GM19467 (cell line): ENCODE measurements around the gene PRM1.
"Not testable (repeated sequence)": the region's sequence is repeated elsewhere in the genome, so short reads cannot be mapped to it uniquely, and the experiment has no call there.

Experiments used
- ATAC-seq: cut with Tn5 transposase; IDR thresholded peaks from one replicate; pipeline ENCODE4 v1.9.1; 2021; ENCODE audit warnings: mild to moderate bottlenecking, moderate library complexity; ENCODE audit not compliant: unreplicated experiment

PRM1 gene

GRCh38 chr16:11298143-11298900 lies 17.2 kb upstream of the PRM1 start:
- ATAC-seq = no peak

- ATAC-seq = peak; percentile 81
Observed at GRCh38 chr16:11297492-11298142, 16.5 kb upstream of the PRM1 start.

GRCh38 chr16:11296706-11297491 lies 15.8 kb upstream of the PRM1 start:
- peak; percentile 20 for ATAC-seq

- ATAC-seq = no peak
Observed at GRCh38 chr16:11296351-11296705, 15.2 kb upstream of the PRM1 start.

GRCh38 chr16:11295672-11296071 lies 14.5 kb upstream of the PRM1 start:
- no peak for ATAC-seq

GRCh38 chr16:11292076-11292748 lies 11.1 kb upstream of the PRM1 start:
- no peak for ATAC-seq

- ATAC-seq = no peak
Observed at GRCh38 chr16:11291091-11291703, 10.1 kb upstream of the PRM1 start.

- no peak for ATAC-seq
Observed at GRCh38 chr16:11290102-11290893, 9.2 kb upstream of the PRM1 start.

GRCh38 chr16:11289696-11290095 lies 8.6 kb upstream of the PRM1 start:
- not testable (repeated sequence) for ATAC-seq

- no peak for ATAC-seq
Observed at GRCh38 chr16:11289202-11289601, 8.1 kb upstream of the PRM1 start.

GRCh38 chr16:11285842-11286241 lies 4.7 kb upstream of the PRM1 start:
- ATAC-seq = no peak

GRCh38 chr16:11283820-11284248 lies 2.7 kb upstream of the PRM1 start:
- ATAC-seq = no peak

- ATAC-seq = no peak
Observed at GRCh38 chr16:11278681-11279628, 2.2 kb downstream of the PRM1 start.

- no peak for ATAC-seq
Observed at GRCh38 chr16:11277607-11278337, 3.4 kb downstream of the PRM1 start.

- no peak for ATAC-seq
Observed at GRCh38 chr16:11276896-11277593, 4.1 kb downstream of the PRM1 start.

- ATAC-seq = no peak
Observed at GRCh38 chr16:11276143-11276895, 4.8 kb downstream of the PRM1 start, which contains the start of gene PRM2. PRM2 (minus strand) TSS chr16:11276480; CDS start chr16:11276370, 110 bp downstream.

GRCh38 chr16:11274964-11275363 lies 6.2 kb downstream of the PRM1 start:
- no peak for ATAC-seq
